C4-2B (cell line): ENCODE data around the gene APOE.

Experiments
- CTCF ChIP-seq: fragments of 450-650 bp; conservative IDR thresholded peaks from 2 replicates; pipeline ENCODE4 v1.5.1; 2017; ENCODE audit warnings: mild to moderate bottlenecking
- ZFX ChIP-seq: fragments of 450-650 bp; IDR thresholded peaks from 2 replicates; pipeline ENCODE4 v1.6.1; 2017

- TF ChIP-seq CTCF (no peak), ZFX (no peak)
These were observed 2.4 kb upstream of the APOE start for GRCh38 chr19:44903216-44903601.
